GM10248 (cell line): ENCODE data around the gene MAPKAP1.

Experiments used
- CTCF ChIA-PET: fragments of 300-600 bp; sonication (Branson Sonifier 250); formaldehyde crosslinking; extraction: SDS; loops from one replicate; lab custom pipeline; 2021; ENCODE audit warnings: antibody characterized with exemption; lab: Yijun Ruan, JAX
- POLR2A ChIA-PET: fragments of 350-650 bp; sonication (Branson Sonifier 250); formaldehyde crosslinking; extraction: SDS; loops from one replicate; lab custom pipeline; 2020; ENCODE audit warnings: antibody characterized with exemption; lab: Yijun Ruan, JAX
- DNase-seq: peaks from one replicate; pipeline ENCODE4 v3.0.0; 2012; ENCODE audit errors: extremely low spot score
- CTCF ChIP-seq: IDR thresholded peaks from 2 replicates; pipeline ENCODE4 v1.5.1; 2012; ENCODE audit warnings: mild to moderate bottlenecking, low read depth; ENCODE audit errors: extremely low read depth, missing control alignments, control extremely low read depth

Gene MAPKAP1

GRCh38 chr9:125540497-125540896 is 166.5 kb downstream of the MAPKAP1 start:
- no peak for DNase-seq
- ChIA-PET CTCF (interaction anchor here (1.0 to 5.1 kb wide), 5 partner anchors 10 to 26 kb away, joined by 3 to 23 read pairs (median 8); no protein-coding TSS in a partner anchor), POLR2A (no interaction called here)
- TF ChIP-seq CTCF: no peak

- TF ChIP-seq CTCF: no peak
- DNase-seq: no peak
- CTCF ChIA-PET: interaction anchor here (5.1 kb wide), 1 partner anchor 8 kb away, joined by 23 read pairs; no protein-coding TSS in a partner anchor
- POLR2A ChIA-PET: no interaction called here
Measured at GRCh38 chr9:125538092-125538473, 168.9 kb downstream of the MAPKAP1 start.

GRCh38 chr9:125537442-125538091 is 169.4 kb downstream of the MAPKAP1 start:
- ChIA-PET POLR2A (no interaction called here), CTCF (no interaction called here)
- no peak for TF ChIP-seq CTCF
- DNase-seq: no peak

- ChIA-PET CTCF (interaction anchor here (0.9 to 2.5 kb wide), 3 partner anchors 11 to 129 kb away, joined by 3 to 10 read pairs (median 3); no protein-coding TSS in a partner anchor), POLR2A (no interaction called here)
- no peak for TF ChIP-seq CTCF
- DNase-seq: no peak
Measured at GRCh38 chr9:125536776-125537175, 170.2 kb downstream of the MAPKAP1 start.

GRCh38 chr9:125536167-125536772 is 170.7 kb downstream of the MAPKAP1 start:
- DNase-seq: no peak
- CTCF ChIA-PET: interaction anchor here (0.9 to 2.5 kb wide), 5 partner anchors 12 to 129 kb away, joined by 3 to 10 read pairs (median 5); no protein-coding TSS in a partner anchor
- POLR2A ChIA-PET: no interaction called here
- TF ChIP-seq CTCF: no peak

DNA sequence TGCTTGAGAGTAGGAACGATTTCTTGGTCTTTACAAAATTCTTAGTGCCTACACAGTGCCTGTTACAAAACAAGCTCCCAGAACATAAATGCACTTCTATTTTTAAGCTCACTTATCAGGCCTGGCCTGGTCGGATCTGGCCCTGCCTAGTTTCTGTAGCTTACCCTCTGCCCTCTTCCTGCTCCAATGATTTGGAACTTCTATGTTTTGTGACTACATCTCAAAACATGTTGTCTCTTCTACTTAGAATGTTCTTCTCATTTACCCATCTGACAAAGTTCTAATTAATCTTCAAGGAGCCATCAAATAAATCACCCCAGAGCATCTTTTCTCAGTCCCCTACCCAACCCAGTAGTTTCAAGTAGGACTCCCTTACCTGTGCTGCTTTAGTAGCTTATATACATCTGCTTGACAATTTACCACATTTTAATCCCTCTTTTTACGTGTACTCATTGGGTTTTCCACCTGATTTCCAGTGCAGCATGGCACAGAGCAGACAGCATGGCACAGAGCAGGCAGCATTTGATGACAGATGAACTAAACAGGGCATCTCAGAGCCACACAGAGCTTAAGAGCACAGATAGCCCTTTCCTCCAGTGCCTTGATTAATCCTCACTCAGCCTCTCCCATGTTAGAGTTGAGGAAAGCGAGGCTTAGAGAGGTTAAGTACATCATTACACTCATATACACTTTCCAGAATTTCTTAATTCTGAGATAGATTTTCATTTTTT is 171.9 kb downstream of the MAPKAP1 start:
- ChIA-PET POLR2A (no interaction called here), CTCF (interaction anchor here (0.9 to 2.5 kb wide), 7 partner anchors 9 to 23 kb away, joined by 3 to 10 read pairs (median 6); no protein-coding TSS in a partner anchor)
- TF ChIP-seq CTCF: no peak
- no peak for DNase-seq
